Suppressor macrophage treated with lipopolysaccharide for 4 hours (primary cell): ENCODE results near the gene TMEM255A.

Experiments used
- DNase-seq: peaks from one replicate; pipeline ENCODE4 v3.0.0-alpha.2; 2020

Gene TMEM255A

DNA sequence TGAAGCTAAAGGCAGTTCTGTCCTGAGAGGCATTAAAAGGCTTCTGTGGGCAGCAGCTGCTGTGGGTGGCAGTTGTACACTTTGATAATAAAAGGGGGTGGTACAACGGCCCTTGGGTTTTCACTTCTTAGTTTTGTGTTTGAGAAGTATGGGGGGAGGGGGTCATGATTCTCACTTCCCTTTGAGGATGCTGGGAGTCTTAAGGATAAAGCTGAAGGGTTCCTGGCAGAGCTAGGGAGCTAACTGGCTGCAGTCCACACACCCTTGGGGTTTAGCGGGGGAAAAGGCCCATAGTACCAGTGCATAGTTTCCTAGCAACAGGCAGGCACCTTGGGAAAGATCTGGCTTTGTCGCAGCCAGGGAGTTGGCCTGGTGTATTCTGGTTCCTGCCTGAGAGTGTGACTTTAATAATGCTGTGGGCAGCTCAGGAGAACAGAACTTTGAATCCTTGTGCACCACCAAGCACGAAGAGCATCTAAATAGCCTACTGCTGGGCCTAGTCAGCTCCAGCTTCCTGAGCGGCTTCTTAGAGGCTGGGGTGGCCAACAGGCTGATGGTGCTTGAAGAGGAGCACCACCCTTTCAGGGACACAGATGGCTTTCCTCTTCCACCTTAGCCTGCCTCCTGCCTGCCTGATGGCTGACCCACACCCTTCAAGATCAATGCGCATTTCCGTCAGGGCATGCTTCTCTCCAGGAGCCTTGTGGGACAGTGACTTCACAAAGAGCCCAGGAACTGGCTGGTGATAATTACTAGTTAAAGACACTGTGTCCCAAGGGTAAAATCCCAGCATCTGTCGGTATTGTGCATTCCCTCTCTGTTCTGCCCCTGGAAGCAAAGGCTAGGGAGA, 48.2 kb downstream of the TMEM255A start:
- peak; percentile 41 for DNase-seq

DNA sequence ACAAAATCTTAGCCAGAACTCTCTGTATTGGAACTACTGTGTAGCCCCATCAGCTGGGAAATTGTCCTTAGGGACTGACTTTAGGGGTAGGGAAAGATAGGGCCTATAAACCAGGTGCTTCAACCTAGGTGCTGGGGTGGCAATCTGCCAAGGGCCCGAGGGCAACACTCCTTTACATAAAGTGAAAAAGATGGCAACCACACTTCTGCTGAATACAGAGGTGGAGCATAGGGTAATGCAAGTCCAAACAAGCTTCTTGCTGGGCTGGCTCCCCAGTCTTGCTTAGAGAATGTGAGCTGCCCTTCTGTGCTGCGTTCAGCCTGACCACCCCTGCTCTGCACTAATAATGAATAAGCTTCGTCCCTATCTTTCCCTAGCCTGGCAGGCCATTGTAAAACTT, 50.9 kb downstream of the TMEM255A start:
- DNase-seq, result no peak

DNA sequence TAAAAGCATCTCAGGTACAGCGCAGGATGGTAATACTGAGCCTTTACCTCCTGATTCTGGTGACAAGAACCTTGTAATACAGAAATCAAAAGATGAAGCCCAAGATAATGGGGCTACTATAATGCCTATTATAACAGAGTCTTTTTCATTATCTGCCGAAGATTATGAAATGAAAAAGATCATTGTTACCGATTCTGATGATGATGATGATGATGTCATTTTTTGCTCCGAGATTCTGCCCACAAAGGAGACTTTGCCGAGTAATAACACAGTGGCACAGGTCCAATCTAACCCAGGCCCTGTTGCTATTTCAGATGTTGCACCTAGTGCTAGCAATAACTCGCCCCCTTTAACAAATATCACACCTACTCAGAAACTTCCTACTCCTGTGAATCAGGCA, 57.5 kb downstream of the TMEM255A start:
- DNase-seq, result no peak

DNA sequence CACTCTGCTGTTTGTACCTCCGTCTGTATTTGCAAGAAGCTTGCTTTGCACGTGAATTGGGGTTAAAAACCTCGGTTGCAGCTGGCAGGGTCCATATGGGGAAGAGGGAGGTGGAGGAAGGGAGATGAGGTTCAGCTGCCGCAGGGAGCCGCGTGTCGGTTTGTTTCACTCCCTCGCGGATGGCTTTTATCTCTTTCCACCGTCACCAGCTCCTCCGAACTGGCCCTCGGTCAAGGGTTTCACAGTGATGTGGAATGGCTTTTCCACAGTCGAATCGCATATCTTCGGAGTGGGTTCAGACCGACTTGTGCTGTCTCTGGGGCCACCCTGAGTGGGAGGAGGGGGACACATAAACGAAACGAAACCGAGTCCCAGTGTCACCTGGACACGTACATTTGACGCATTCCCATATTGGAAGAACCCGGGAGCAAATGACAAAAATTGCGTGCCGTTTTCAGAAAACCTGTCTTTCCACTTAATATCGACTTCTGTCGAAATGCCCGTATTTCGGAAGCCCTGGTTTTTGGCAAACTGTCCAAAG, 59.7 kb downstream of the TMEM255A start:
- peak; percentile 35 for DNase-seq

DNA sequence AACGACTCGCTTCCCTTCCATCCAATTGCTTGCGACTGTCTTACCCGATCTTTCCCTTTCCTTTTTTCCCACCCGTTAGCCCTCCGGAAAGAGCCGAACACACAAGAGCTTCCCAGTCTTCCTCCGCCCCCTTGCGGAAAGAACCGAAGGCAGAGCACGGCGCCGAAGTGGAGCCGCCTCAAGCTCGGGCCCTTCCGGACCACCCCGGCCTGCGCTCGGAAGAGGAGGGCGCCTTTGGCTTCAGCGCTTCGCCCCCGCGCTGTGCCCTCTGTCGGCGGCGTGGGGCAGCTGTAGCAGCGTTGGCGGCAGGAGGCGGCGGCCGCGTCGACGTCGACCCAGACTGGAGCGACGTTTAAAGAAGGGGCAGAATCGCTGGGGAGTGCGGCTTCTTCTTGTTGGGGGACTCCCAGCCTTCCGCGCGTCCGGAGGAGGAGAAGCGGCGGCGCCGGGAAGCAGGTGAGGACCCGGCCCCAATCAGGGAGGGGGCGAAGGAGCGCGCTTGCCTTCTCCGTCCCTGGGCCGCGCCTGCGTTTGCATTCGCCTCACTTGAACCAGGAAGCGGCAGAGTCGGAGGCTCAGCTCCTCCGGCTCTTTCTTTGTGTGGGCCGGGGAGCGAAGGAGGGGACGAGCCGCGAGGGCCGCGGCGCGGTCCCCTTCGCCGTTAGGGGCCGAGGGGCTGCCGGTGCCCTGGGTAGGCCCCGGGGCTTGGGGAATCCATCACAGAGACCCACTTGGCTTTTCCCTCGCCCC, 60.6 kb downstream of the TMEM255A start, which contains the start of gene ZBTB33:
TSS of gene ZBTB33 (plus strand) at position 291 of the 750 bp plus-strand sequence. CDS start 2,604 bp downstream, outside the sequence.
- DNase-seq, result peak; percentile 93

DNA sequence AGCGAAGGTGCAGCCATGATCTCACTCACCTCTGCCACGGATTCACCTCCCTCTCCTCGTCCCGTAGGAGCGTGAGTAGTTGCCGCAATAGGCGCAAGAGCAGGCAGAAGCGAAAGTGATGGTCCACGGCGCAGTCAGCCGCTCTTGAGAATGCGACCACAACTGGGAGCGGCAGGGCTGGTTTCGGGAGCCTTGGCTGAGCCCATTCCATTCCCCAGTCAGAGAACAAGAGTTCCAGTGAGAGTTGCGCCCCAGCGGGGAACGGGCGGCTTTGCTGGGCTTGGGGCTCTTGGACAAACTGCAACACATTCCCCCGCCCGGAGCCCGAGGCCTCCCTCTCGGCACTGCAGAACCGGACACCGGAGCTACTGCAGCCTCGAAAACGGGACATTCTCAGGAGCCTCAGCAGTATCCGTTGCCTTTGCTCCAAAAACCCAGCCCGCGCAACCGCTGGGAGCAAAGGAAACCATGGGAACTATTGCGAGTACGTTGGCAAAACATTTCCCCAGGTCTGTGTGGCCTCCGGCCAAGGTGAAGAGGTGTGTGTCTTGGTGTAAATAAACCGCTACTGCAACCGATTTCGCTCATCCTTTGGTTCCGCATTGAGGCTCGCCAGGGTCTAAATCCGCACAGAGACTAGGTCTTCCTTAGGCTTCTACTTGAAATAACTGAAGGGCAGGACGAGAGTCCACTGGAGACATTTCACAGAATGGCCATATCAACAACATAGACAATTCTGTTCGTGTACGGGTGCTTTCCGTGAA, 66.3 kb downstream of the TMEM255A start:
- peak; percentile 59 for DNase-seq

DNA sequence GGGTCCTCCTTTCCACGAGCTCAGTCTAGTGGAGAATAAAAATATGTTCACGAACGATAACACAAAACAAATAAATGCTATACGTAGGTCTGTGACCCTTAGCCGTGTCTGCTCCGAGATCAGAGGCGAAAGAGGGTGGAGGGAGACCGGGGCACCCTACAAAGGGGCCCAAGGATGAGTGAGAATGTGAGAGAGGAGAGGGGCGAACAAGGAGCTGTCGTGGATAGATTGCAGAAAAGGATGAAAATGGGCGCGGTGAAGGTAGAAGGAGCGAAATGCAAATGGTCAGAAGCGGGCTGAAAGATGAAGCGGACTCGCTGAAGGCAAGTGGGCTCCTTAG, 66.9 kb downstream of the TMEM255A start:
- no peak for DNase-seq

DNA sequence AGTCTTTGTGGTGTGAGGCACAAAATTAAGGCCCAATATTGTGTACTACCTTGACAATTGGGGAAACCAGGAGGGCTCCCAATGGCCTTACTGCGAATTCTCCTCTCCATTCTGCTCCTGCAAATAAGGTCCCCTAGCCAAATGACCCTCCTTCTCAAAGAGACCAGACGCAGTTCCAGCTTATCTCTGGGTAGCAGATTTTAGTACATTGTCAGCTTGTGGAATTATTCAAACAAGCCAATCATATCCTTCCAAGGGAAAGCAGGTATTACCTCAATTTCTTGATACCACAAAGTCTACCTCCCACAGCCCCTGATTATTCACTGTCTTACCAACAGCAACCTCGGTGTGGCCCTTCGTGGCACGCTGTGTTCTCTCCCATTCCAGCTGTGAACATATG, 68.4 kb downstream of the TMEM255A start:
- no peak for DNase-seq

DNA sequence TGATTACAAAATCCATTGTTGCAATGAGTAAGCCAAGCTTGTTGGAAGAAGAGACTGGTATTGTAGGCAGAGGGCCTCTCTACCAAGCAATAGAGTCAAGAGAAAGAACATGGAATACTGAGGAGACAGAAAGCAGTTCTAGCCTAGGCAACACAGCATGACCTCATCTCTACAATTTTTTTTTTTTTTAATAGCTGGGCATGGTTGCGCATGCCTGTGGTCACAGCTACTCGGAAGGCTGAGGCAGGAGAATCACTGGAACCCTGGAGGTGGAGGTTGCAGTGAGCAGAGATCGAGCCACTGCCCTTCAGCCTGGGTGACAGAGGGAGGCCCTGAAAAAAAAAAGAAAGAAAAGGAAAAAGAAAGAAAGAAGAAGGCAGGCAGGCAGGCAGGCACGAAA, 72.3 kb downstream of the TMEM255A start:
- DNase-seq, result no peak

DNA sequence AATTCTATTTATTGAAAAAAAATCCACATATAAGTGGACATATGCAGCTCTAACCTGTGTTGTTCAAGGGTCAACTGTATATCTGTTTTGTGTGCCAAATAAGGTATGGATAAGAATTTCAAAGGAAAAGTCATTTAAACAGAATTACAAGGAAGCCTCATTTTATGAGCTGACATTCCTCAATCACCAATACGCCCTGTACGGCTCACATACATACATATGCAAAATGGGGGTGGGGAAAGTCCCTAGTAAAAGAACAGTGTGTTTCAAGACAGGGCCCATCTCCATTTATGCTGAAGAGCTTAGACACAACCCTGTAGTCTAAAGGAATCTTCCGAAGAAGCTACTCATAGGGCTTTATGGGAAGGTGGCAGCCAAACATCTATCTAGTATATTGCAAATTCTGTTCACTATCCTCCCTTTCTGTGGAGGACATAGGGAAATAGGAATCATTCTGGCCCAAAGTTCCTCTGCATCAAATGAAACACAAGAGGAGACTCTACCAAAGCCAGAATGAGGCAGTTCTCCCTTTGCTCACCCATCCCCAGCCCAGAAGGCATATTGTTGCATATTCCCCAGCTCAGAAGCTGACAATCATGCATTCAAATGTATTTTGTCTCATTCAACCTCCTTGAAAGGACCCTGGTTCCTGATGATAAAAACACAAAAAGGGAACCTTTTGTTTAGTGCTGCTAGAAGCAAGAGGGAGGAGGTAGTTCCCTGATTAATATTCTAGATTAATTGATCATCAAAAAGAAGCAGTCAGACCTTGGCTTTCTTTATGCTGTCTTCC, 74.4 kb downstream of the TMEM255A start:
- no peak for DNase-seq

DNA sequence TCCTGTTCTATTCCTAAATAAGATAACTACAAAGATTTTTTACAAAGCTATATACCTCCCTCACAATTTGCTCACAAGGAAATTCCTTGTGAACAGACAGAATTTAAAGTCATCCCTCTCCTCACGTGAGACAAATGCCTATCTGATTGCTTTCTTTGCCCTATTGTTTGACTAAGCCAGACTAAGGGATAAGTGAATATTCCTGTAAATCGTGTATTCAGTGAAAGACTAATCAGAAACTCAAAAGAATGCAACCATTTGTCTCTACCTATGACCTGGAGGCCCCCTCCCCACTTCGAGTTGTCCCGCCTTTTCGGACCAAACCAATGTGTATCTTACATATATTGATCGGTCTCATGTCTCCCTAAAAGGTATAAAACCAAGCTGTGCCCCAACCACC, 76.0 kb downstream of the TMEM255A start:
- no peak for DNase-seq

DNA sequence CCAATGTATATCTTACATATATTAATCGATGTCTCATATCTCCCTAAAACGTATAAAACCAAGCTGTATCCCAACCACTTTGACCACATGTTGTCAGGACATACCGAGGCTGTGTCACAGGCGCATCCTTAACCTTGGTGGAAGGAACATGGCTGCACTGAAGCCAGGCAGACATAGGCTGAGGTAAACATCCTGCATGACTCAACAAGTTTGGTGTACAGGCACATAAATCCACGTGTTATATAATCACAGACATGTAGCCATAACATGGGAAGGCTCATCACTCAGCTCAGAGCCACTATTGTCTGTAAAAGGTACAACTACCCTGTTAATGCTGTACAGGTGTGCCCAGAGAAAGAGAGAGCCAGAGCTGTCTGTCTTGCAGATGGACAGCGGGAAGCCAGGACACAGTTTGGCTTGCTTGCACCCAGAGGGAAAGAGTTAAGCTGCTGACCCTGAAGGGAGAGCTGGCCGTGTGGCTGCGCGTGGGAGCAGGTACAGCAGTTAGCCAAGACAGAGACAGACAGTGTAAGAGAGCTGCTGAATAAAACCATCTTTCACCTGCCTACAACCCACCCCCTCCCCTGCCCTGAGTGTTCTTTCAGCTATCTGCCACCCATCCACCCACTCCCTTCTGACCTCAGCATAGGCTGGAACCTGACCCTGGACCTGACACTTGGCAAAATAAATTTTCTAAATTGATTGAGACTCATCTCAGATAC, 82.9 kb downstream of the TMEM255A start:
- no peak for DNase-seq

DNA sequence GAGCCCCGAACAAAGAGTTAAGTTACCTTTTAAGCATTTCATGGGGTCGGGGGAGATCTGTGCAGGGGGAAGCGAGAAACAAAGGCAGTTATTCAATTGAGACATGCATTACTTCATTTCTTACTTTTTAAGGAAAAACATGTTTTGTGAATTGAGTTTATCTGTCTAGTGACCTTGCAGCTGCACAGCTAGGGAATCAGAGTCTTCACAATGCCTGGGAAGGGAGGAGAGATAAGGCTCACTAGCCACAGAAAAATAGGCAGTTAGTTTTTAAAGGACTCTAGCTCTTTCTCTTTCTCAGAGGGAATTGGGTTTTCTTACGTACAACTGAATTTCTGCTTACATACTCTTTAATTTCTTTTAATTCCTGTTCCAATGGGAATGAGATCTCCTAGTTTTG, 86.9 kb downstream of the TMEM255A start:
- DNase-seq, result no peak

DNA sequence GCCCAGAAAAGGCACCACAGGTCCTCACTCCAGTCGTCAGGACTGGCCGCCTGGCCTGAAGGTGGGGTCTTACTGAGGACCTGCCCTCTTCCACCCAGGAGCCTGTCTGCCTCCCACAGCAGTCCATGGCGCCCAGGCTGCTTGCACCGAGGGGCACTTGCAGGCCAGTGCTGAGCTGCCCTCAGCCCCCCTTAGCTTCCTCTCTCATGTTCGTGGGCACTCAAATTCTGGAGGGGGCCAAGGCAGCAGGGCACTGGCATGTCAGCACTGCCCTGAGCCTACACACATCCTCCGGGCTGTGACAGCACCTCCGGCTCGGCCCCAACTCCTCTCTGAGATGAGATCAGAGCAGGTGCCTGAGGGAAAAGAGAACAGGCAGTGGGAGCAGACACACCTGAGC, 87.9 kb downstream of the TMEM255A start:
- no peak for DNase-seq

DNA sequence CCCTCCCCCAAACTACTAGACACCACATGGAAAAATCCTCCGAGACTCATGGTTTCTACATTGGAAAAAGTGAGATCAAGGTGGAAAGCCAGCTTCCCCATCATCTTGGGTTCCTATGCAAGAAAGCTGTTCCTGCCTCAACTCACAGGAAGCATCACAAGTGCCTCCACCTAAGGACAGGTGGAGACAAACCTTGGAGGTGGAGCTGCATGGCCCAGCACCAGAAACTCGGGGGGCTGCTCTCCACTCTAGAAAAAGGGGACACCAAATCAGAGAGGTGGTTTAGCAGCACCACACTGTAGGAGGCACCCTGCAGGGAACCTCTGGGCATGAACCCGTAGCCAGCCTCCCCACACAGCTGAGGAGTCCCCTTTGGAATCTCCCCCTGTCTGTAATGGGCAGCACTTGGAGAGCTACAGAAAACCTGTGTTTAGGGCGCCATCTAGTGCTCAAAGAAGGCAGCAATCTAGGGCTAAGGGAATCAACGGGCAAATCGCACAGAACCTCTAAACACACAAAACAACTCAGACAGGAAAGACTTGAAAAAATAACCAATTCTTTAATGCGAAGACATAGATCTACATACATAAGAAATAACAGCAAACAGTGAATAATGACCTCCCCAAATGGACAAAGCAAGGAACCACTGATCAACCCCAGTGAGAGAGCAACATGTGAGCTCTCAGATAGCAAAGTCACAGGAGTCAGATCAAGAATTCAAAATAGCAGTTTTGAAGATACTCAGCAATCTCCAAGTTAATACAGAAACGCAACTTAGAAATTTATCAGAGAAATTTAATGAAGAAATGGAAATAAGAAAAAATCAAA, 97.6 kb downstream of the TMEM255A start:
- DNase-seq, result peak; percentile 68
